ENCODE data around the gene FAN1. TPM values are rescaled to one million over a fixed set of nuclear protein-coding genes. Genes with fewer than 3 reads are reported as not detected.

Gene FAN1
- 10 to 100 TPM in 1 of 4 donors, 1 to 10 TPM in 3; 3.2 to 18.2 (median 8.8) TPM for polyA plus RNA-seq
- long read RNA-seq, donor 1: 0 reads
- long read RNA-seq, donor 2: 0 reads
- long read RNA-seq, donor 3: 0 reads
- long read RNA-seq, donor 4: 0 reads
- long read RNA-seq, donor 5, full-length matches to known transcripts: 1 of 1 reads
- long read RNA-seq, donor 5, partial matches to known transcripts: 0 of 1 reads
- long read RNA-seq, donor 5, other reads (novel, unspliced or antisense): 0 of 1 reads
- long read RNA-seq, donor 6, full-length matches to known transcripts: 1 of 1 reads
- long read RNA-seq, donor 6, partial matches to known transcripts: 0 of 1 reads
- long read RNA-seq, donor 6, other reads (novel, unspliced or antisense): 0 of 1 reads
- long read RNA-seq, donor 7: 0 reads
- long read RNA-seq, donor 8: 0 reads
- long read RNA-seq, donor 9, partial matches to known transcripts: 0 of 1 reads
- long read RNA-seq, donor 9, other reads (novel, unspliced or antisense): 0 of 1 reads
- long read RNA-seq, donor 10, full-length matches to known transcripts: 3 of 3 reads
- long read RNA-seq, donor 10, partial matches to known transcripts: 0 of 3 reads
- long read RNA-seq, donor 10, other reads (novel, unspliced or antisense): 0 of 3 reads

DNA sequence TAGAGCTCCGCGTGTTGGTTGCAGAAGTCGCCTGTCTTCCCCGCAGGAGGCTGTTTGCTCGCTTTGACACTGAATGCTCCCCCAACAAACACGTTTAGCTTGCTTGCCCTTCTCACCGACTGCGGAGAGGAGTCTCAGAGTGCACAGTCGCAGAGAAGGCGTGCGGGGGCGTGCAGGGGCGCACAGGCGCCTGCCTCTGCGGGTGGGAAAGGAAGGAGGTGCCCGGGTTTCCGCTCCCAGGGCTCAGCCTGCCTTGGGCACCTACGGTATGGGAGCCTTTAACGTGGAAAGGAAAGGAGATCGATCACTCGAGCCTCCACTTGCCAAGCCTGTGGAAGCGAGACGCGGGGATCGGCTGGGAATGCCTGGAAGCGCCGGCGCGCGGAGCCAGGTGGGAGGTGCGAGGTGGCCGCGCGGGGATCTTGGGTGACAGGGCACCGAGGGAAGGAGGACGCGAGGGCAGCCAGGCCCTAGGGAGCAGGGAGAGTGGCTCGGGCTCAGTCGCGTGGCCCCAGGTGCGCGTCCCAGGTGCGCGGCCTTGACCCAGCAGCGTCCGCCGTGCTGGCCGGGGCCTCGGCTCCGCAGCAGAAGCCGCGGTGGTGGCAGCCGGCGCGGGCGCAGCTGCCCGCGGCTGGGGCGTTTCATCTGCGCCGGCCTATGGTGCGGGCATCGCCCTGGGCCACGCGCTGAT lies at the start of gene FAN1:
FAN1 (plus strand) TSS at position 419 of the 691 bp plus-strand sequence. CDS start 749 bp downstream, outside the sequence.
- WGBS, 3 donors: 0 to 1% (median 1%) methylated on average over 47 to 65 of the region's 65 CpGs
- H3K27ac ChIP-seq (ENCODE audit: low read depth in 1 of 3, low read length in 2 of 3): peak within 1 kb of the TSS; percentile 56 to 80 (median 63)
- FAIRE-seq: no peak

DNA sequence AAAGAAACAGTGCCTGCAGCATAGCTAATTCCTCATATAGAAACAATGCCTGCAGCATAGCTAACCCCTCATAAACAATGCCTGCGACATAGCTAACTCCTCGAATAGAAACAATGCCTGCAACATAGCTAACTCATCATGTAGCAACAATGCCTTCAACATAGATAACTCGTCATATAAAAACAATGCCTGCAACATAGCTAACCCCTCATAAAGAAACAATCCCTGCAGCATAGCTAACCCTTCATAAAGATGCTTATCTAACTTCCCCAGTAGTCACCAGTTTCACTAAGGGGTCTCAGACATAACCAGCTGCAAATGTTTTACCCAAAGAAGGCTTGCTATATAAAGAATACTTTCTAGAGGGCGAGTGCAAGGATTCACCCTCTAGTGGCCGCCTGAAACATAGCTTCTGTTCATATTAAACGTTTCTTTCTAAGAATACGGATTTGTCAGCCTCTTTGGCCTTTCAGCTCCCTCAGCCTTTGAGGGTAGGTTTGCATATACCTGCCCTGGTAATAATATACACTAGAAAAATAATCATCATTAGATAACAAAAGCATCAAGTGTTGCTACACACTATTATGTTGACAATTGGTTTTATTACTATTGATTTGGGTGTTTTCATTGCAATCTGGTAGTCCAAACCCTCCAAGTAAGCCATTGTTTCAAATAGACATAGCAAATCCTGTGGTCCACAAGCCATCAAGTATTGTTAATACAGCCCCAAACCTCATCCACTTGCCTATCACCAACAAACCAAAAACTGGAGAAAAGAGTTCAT lies 44.4 kb upstream of the FAN1 start:
- Histone ChIP-seq H3K4me1 (ENCODE audit: control insufficient read depth in 3 of 3, insufficient read depth in 2 of 3, low read depth in 1 of 3, low read length in 2 of 3) (no peaks in the 10 kb centered on the region), H3K9me3 (ENCODE audit: control insufficient read depth in 2 of 2, insufficient read depth in 1 of 2, low read depth in 1 of 2, low read length in 1 of 2) (peaks cover 0 to 3% of the 10 kb centered on the region in 2 donors), H3K27ac (ENCODE audit: low read depth in 1 of 3, low read length in 2 of 3) (no peak overlapping the region), H3K36me3 (ENCODE audit: control insufficient read depth in 3 of 3, insufficient read depth in 2 of 3, low read depth in 1 of 3, low read length in 3 of 3) (no peaks in the 10 kb centered on the region), H3K4me3 (ENCODE audit: low read depth in 1 of 3, low read length in 3 of 3) (no peak overlapping the region), H3K27me3 (ENCODE audit: control insufficient read depth in 3 of 3, insufficient read depth in 3 of 3, low read length in 3 of 3) (no peaks in the 10 kb centered on the region)
- 20 to 21% (median 20%) methylated on average over 7 of the region's 7 CpGs for WGBS, 3 donors
- DNase-seq: peak in 1 of 2 donors; percentile 20
- no peak for FAIRE-seq

More for the DNA sequence above, at the start of gene FAN1:
- no peaks in the 10 kb centered on the region for H3K4me1 ChIP-seq (ENCODE audit: control insufficient read depth in 3 of 3, insufficient read depth in 2 of 3, low read depth in 1 of 3, low read length in 2 of 3)
- no peaks in the 10 kb centered on the region for H3K36me3 ChIP-seq (ENCODE audit: control insufficient read depth in 3 of 3, insufficient read depth in 2 of 3, low read depth in 1 of 3, low read length in 3 of 3)
- H3K27me3 ChIP-seq (ENCODE audit: control insufficient read depth in 3 of 3, insufficient read depth in 3 of 3, low read length in 3 of 3): no peaks in the 10 kb centered on the region
- no peaks in the 10 kb centered on the region for H3K9me3 ChIP-seq (ENCODE audit: control insufficient read depth in 2 of 2, insufficient read depth in 1 of 2, low read depth in 1 of 2, low read length in 1 of 2)
- peak; percentile 93 to 94 for DNase-seq
- H3K4me3 ChIP-seq (ENCODE audit: low read depth in 1 of 3, low read length in 3 of 3): peak within 1 kb of the TSS; percentile 63 to 80 (median 70)

DNA sequence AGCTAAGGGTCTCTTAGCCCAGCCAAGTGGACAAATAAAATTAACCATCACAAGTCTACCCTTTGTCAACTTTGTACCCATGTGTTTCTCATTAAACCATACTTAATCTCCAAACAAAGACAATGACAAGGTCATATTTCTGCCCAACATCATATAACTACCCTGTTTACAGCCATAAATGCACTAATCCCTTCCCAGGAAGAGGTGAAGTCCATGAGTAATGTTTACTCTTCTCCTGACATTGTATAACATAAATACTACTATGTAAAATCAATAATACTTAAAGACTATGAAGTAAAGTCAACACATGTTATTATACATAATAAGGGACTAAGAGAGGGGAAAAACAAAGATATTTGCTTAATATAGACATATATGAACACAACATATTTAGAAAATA lies 38.5 kb upstream of the FAN1 start:
- peak; percentile 15 for FAIRE-seq

DNA sequence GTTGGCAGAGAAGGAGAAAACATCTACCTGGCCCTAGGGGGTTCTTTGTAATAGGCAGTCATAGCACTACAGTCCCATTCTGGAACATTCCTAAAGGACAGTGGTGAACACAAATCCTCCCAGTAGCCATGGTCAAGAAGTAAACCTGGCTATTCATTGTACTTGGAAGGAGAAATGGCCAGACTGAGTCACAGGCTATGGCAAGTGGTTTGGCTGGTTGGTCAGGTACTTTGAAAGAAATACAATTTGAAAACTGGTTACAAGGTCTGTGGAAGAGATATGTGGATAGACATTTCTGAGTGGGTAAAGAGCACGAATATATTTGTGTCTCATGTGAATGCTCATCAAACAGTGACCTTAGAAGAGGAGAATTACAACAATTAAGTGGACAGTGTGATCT lies 33.0 kb upstream of the FAN1 start:
- peaks cover 0 to 7% (median 0%) of the 10 kb centered on the region in 3 donors for H3K4me1 ChIP-seq (ENCODE audit: control insufficient read depth in 3 of 3, insufficient read depth in 2 of 3, low read depth in 1 of 3, low read length in 2 of 3)
- 79 to 86% (median 84%) methylated on average over 1 of the region's 1 CpG for WGBS, 3 donors
- no peak overlapping the region for H3K4me3 ChIP-seq (ENCODE audit: low read depth in 1 of 3, low read length in 3 of 3)
- no peak for DNase-seq
- H3K36me3 ChIP-seq (ENCODE audit: control insufficient read depth in 3 of 3, insufficient read depth in 2 of 3, low read depth in 1 of 3, low read length in 3 of 3): no peaks in the 10 kb centered on the region
- H3K27ac ChIP-seq (ENCODE audit: low read depth in 1 of 3, low read length in 2 of 3): no peak overlapping the region
- no peak for FAIRE-seq
- no peaks in the 10 kb centered on the region for H3K9me3 ChIP-seq (ENCODE audit: control insufficient read depth in 2 of 2, insufficient read depth in 1 of 2, low read depth in 1 of 2, low read length in 1 of 2)
- no peaks in the 10 kb centered on the region for H3K27me3 ChIP-seq (ENCODE audit: control insufficient read depth in 3 of 3, insufficient read depth in 3 of 3, low read length in 3 of 3)

More for the DNA sequence above, 38.5 kb upstream of the FAN1 start:
- Histone ChIP-seq H3K4me3 (ENCODE audit: low read depth in 1 of 3, low read length in 3 of 3) (no peak overlapping the region), H3K27ac (ENCODE audit: low read depth in 1 of 3, low read length in 2 of 3) (no peak overlapping the region), H3K4me1 (ENCODE audit: control insufficient read depth in 3 of 3, insufficient read depth in 2 of 3, low read depth in 1 of 3, low read length in 2 of 3) (peaks cover 0 to 4% (median 4%) of the 10 kb centered on the region in 3 donors), H3K9me3 (ENCODE audit: control insufficient read depth in 2 of 2, insufficient read depth in 1 of 2, low read depth in 1 of 2, low read length in 1 of 2) (no peaks in the 10 kb centered on the region), H3K27me3 (ENCODE audit: control insufficient read depth in 3 of 3, insufficient read depth in 3 of 3, low read length in 3 of 3) (no peaks in the 10 kb centered on the region), H3K36me3 (ENCODE audit: control insufficient read depth in 3 of 3, insufficient read depth in 2 of 3, low read depth in 1 of 3, low read length in 3 of 3) (no peaks in the 10 kb centered on the region)
- DNase-seq: peak; percentile 36 to 58

DNA sequence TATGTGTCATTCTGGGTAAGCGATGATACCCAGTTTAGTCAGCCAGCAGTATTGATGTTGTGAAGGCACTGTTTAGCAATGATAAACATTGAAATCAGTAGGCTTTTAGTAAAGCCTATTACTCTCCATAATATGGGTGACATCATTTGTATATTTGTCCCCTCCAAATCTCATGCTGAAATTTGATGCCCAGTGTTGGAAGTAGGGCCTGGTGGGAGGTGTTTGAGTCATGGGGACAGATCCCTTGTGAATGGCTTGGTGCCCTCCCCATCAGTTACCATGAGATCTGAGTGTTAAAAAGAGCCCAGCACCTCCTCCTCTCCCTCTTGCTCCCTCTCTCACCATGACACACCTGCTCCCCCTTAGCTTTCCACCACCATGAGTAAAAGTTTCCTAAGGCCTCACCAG lies 31.4 kb upstream of the FAN1 start:
- FAIRE-seq: no peak
- 66 to 96% (median 93%) methylated on average over 1 of the region's 1 CpG for WGBS, 3 donors
- Histone ChIP-seq H3K4me1 (ENCODE audit: control insufficient read depth in 3 of 3, insufficient read depth in 2 of 3, low read depth in 1 of 3, low read length in 2 of 3) (peaks cover 0 to 7% (median 0%) of the 10 kb centered on the region in 3 donors), H3K4me3 (ENCODE audit: low read depth in 1 of 3, low read length in 3 of 3) (no peak overlapping the region), H3K9me3 (ENCODE audit: control insufficient read depth in 2 of 2, insufficient read depth in 1 of 2, low read depth in 1 of 2, low read length in 1 of 2) (no peaks in the 10 kb centered on the region), H3K27ac (ENCODE audit: low read depth in 1 of 3, low read length in 2 of 3) (no peak overlapping the region), H3K36me3 (ENCODE audit: control insufficient read depth in 3 of 3, insufficient read depth in 2 of 3, low read depth in 1 of 3, low read length in 3 of 3) (no peaks in the 10 kb centered on the region), H3K27me3 (ENCODE audit: control insufficient read depth in 3 of 3, insufficient read depth in 3 of 3, low read length in 3 of 3) (no peaks in the 10 kb centered on the region)
- no peak for DNase-seq

DNA sequence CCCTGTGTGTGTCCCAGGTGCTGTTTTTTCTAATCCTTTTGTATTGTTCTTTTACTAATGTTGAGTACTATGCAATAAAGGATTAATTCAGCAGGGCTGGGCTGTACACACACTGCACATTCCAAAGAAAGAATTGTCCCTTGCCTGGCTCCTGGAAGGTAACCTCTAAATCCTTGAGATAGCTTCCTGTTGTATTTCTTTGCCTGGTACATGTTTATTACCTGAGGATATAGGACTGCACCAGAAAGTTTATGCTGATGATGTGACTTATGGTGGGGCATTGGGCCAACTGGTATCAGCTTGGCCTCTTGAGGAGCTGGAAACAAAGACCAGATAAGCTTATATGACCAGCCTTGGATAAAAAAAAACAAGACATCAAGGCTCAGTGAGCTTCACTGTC lies 26.6 kb upstream of the FAN1 start:
- Histone ChIP-seq H3K36me3 (ENCODE audit: control insufficient read depth in 3 of 3, insufficient read depth in 2 of 3, low read depth in 1 of 3, low read length in 3 of 3) (no peaks in the 10 kb centered on the region), H3K27me3 (ENCODE audit: control insufficient read depth in 3 of 3, insufficient read depth in 3 of 3, low read length in 3 of 3) (no peaks in the 10 kb centered on the region), H3K4me3 (ENCODE audit: low read depth in 1 of 3, low read length in 3 of 3) (no peak overlapping the region), H3K27ac (ENCODE audit: low read depth in 1 of 3, low read length in 2 of 3) (no peak overlapping the region), H3K4me1 (ENCODE audit: control insufficient read depth in 3 of 3, insufficient read depth in 2 of 3, low read depth in 1 of 3, low read length in 2 of 3) (no peaks in the 10 kb centered on the region), H3K9me3 (ENCODE audit: control insufficient read depth in 2 of 2, insufficient read depth in 1 of 2, low read depth in 1 of 2, low read length in 1 of 2) (no peaks in the 10 kb centered on the region)
- FAIRE-seq (no peak), DNase-seq (peak in 1 of 2 donors; percentile 39)

DNA sequence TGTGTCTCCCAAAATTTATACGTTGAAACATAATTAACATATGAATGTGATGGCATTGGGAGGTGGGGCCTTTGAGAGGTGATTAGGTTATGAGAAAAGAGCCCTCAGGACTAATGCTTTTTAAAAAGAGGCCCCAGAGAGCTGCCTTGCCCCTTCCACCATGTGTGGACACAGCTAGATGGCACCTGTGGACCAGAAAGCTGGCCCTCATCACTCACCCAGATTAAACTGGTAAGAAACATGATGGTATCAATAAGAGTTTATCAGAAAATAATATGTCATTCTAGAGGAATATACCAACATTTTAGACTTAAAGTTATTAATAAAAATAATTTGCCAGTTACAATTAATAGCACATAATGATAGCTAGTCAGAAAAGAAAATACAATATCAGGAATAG lies 25.2 kb upstream of the FAN1 start:
- Histone ChIP-seq H3K27ac (ENCODE audit: low read depth in 1 of 3, low read length in 2 of 3) (no peak overlapping the region), H3K27me3 (ENCODE audit: control insufficient read depth in 3 of 3, insufficient read depth in 3 of 3, low read length in 3 of 3) (no peaks in the 10 kb centered on the region), H3K9me3 (ENCODE audit: control insufficient read depth in 2 of 2, insufficient read depth in 1 of 2, low read depth in 1 of 2, low read length in 1 of 2) (no peaks in the 10 kb centered on the region), H3K36me3 (ENCODE audit: control insufficient read depth in 3 of 3, insufficient read depth in 2 of 3, low read depth in 1 of 3, low read length in 3 of 3) (no peaks in the 10 kb centered on the region), H3K4me1 (ENCODE audit: control insufficient read depth in 3 of 3, insufficient read depth in 2 of 3, low read depth in 1 of 3, low read length in 2 of 3) (no peaks in the 10 kb centered on the region), H3K4me3 (ENCODE audit: low read depth in 1 of 3, low read length in 3 of 3) (no peak overlapping the region)
- FAIRE-seq (no peak), DNase-seq (no peak)
- WGBS, 3 donors: 73 to 79% (median 75%) methylated on average over 1 of the region's 1 CpG

DNA sequence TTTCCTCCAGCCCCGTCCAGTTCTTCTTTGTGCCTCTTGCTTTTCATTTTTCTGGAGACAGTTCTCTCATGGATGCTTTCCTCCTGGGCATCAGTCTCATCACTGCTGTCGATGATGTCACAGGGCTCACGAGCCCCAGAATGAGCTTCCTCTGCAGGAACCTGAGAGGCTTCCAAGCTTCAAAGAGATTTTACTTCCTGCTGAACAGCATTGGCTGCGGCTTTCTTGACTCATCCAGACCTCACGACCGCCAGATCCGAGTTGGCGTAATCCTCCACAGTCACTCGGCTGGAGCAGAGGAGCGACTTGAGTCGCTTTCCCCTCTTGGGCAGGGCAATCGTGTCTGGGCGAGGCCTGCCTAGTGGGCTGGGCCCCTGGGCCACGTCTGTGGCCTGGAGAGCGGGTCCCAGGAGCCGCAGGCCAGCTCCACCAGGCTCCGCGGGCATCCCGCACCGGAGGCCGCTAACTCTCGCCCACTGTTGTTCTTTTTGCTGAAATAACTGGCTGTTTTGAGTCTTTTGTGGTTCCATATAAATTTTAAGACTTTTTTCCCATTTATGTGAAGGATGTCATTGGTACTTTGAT lies 20.8 kb upstream of the FAN1 start:
- Histone ChIP-seq H3K4me1 (ENCODE audit: control insufficient read depth in 3 of 3, insufficient read depth in 2 of 3, low read depth in 1 of 3, low read length in 2 of 3) (no peaks in the 10 kb centered on the region), H3K36me3 (ENCODE audit: control insufficient read depth in 3 of 3, insufficient read depth in 2 of 3, low read depth in 1 of 3, low read length in 3 of 3) (no peaks in the 10 kb centered on the region), H3K9me3 (ENCODE audit: control insufficient read depth in 2 of 2, insufficient read depth in 1 of 2, low read depth in 1 of 2, low read length in 1 of 2) (no peaks in the 10 kb centered on the region), H3K4me3 (ENCODE audit: low read depth in 1 of 3, low read length in 3 of 3) (no peak overlapping the region), H3K27me3 (ENCODE audit: control insufficient read depth in 3 of 3, insufficient read depth in 3 of 3, low read length in 3 of 3) (no peaks in the 10 kb centered on the region), H3K27ac (ENCODE audit: low read depth in 1 of 3, low read length in 2 of 3) (no peak overlapping the region)
- DNase-seq (no peak), FAIRE-seq (no peak)
- 81 to 88% (median 85%) methylated on average over 22 of the region's 22 CpGs for WGBS, 3 donors
